ACC112 (cell line): ENCODE measurements around the gene PFKP.
A peak's percentile ranks its signal among the peaks of the same experiment; 100 is the strongest.
"Not testable (repeated sequence)": the region's sequence is repeated elsewhere in the genome, so short reads cannot be mapped to it uniquely, and the experiment has no call there.

Experiments
- H2AFZ ChIP-seq: fragments of 200-600 bp; sonication (generic); one replicate; pipeline ENCODE4 v1.6.0; 2017; ENCODE audit warnings: antibody characterized with exemption, low read length; ENCODE audit not compliant: unreplicated experiment
- H3K27ac ChIP-seq: fragments of 200-600 bp; sonication (generic); 2 replicates; pipeline ENCODE4 v1.5.1; 2014; ENCODE audit warnings: low read depth, mild to moderate bottlenecking, antibody characterized with exemption, low read length, moderate library complexity
- H3K27me3 ChIP-seq: fragments of 200-600 bp; sonication (generic); 2 replicates; pipeline ENCODE4 v1.6.1; 2014; ENCODE audit warnings: mild to moderate bottlenecking, antibody characterized with exemption, low read length, moderate library complexity, mixed read lengths; ENCODE audit not compliant: insufficient read depth
- H3K36me3 ChIP-seq: fragments of 200-600 bp; sonication (generic); 2 replicates; pipeline ENCODE4 v1.6.1; 2016; ENCODE audit warnings: mild to moderate bottlenecking, antibody characterized with exemption, low read length, moderate library complexity, mixed read lengths; ENCODE audit not compliant: insufficient read depth
- H3K4me1 ChIP-seq: fragments of 200-600 bp; sonication (generic); one replicate; pipeline ENCODE4 v1.6.1; 2016; ENCODE audit warnings: low read length, mixed read lengths; ENCODE audit not compliant: insufficient read depth, unreplicated experiment, control insufficient read depth
- H3K4me3 ChIP-seq: fragments of 200-600 bp; sonication (generic); 2 replicates; pipeline ENCODE4 v1.5.1; 2014; ENCODE audit warnings: mild to moderate bottlenecking, low read depth, low read length
- H3K79me2 ChIP-seq: fragments of 200-600 bp; sonication (generic); one replicate; pipeline ENCODE4 v1.6.0; 2016; ENCODE audit warnings: low read length; ENCODE audit not compliant: control insufficient read depth, unreplicated experiment, insufficient read depth

The PFKP gene

GRCh38 chr10:3099291-3100092 lies 32.1 kb downstream of the PFKP start:
- Histone ChIP-seq H3K79me2 (peaks cover 64% of the 10 kb centered on the region), H3K4me3 (no peak overlapping the region), H3K36me3 (peaks cover 41% of the 10 kb centered on the region; the same call in 1 of the 2 replicates), H3K27ac (peak overlapping the region; percentile 99), H2AFZ (no peak overlapping the region), H3K27me3 (no peaks in the 10 kb centered on the region), H3K4me1 (peaks cover 58% of the 10 kb centered on the region)

- no peaks in the 10 kb centered on the region for H3K27me3 ChIP-seq
- H3K79me2 ChIP-seq, result peaks cover 61% of the 10 kb centered on the region
- H2AFZ ChIP-seq, result no peak overlapping the region
- H3K27ac ChIP-seq, result peak overlapping the region; percentile 99
- H3K4me3 ChIP-seq, result no peak overlapping the region
- peaks cover 44% of the 10 kb centered on the region; the same call in 1 of the 2 replicates for H3K36me3 ChIP-seq
- peaks cover 51% of the 10 kb centered on the region for H3K4me1 ChIP-seq
Observed at GRCh38 chr10:3100093-3100792, 32.9 kb downstream of the PFKP start.

- Histone ChIP-seq H3K27ac (peak overlapping the region; percentile 43; the same call in 1 of the 2 replicates), H3K4me3 (no peak overlapping the region), H3K79me2 (peaks cover 61% of the 10 kb centered on the region), H3K27me3 (no peaks in the 10 kb centered on the region), H2AFZ (no peak overlapping the region), H3K36me3 (peaks cover 47% of the 10 kb centered on the region; the same call in 1 of the 2 replicates), H3K4me1 (peaks cover 48% of the 10 kb centered on the region)
Observed at GRCh38 chr10:3100856-3101640, 33.7 kb downstream of the PFKP start.

GRCh38 chr10:3102720-3103427 lies 35.5 kb downstream of the PFKP start:
- Histone ChIP-seq H3K27ac (peak overlapping the region; percentile 91), H2AFZ (no peak overlapping the region), H3K4me1 (peaks cover 37% of the 10 kb centered on the region)

GRCh38 chr10:3103646-3104045 lies 36.3 kb downstream of the PFKP start:
- Histone ChIP-seq H2AFZ (no peak overlapping the region), H3K27ac (peak overlapping the region; percentile 91), H3K4me1 (peaks cover 38% of the 10 kb centered on the region), H3K27me3 (no peaks in the 10 kb centered on the region), H3K36me3 (peaks cover 54% of the 10 kb centered on the region; the same call in 1 of the 2 replicates), H3K79me2 (peaks cover 41% of the 10 kb centered on the region), H3K4me3 (no peak overlapping the region)

More at GRCh38 chr10:3102720-3103427, 35.5 kb downstream of the PFKP start:
- no peaks in the 10 kb centered on the region for H3K27me3 ChIP-seq
- no peak overlapping the region for H3K4me3 ChIP-seq
- peaks cover 47% of the 10 kb centered on the region; the same call in 1 of the 2 replicates for H3K36me3 ChIP-seq
- H3K79me2 ChIP-seq, result peaks cover 44% of the 10 kb centered on the region

- peak overlapping the region; percentile 91 for H3K27ac ChIP-seq
- H3K4me3 ChIP-seq, result no peak overlapping the region
- H2AFZ ChIP-seq, result no peak overlapping the region
Observed at GRCh38 chr10:3104251-3104918, 37.0 kb downstream of the PFKP start.

GRCh38 chr10:3105166-3105565 lies 37.8 kb downstream of the PFKP start:
- peak overlapping the region; percentile 91 for H3K27ac ChIP-seq
- H3K79me2 ChIP-seq, result peaks cover 38% of the 10 kb centered on the region

More at GRCh38 chr10:3104251-3104918, 37.0 kb downstream of the PFKP start:
- Histone ChIP-seq H3K79me2 (peaks cover 42% of the 10 kb centered on the region), H3K4me1 (peaks cover 38% of the 10 kb centered on the region), H3K36me3 (peaks cover 62% of the 10 kb centered on the region; the same call in 1 of the 2 replicates), H3K27me3 (no peaks in the 10 kb centered on the region)

GRCh38 chr10:3105905-3106304 lies 38.6 kb downstream of the PFKP start:
- Histone ChIP-seq H2AFZ (no peak overlapping the region), H3K27me3 (no peaks in the 10 kb centered on the region), H3K79me2 (peaks cover 36% of the 10 kb centered on the region), H3K4me3 (no peak overlapping the region), H3K36me3 (peaks cover 58% of the 10 kb centered on the region), H3K4me1 (peaks cover 31% of the 10 kb centered on the region), H3K27ac (peak overlapping the region; percentile 91)

More at GRCh38 chr10:3105166-3105565, 37.8 kb downstream of the PFKP start:
- Histone ChIP-seq H3K36me3 (peaks cover 60% of the 10 kb centered on the region; the same call in 1 of the 2 replicates), H3K27me3 (no peaks in the 10 kb centered on the region), H2AFZ (no peak overlapping the region), H3K4me3 (no peak overlapping the region), H3K4me1 (peaks cover 31% of the 10 kb centered on the region)

GRCh38 chr10:3106328-3106727 lies 39.0 kb downstream of the PFKP start:
- H2AFZ ChIP-seq, H3K4me3 ChIP-seq, H3K27me3 ChIP-seq: not testable (repeated sequence)
- H3K4me1 ChIP-seq, result peaks cover 31% of the 10 kb centered on the region
- H3K27ac ChIP-seq, result peak overlapping the region; percentile 91
- peaks cover 36% of the 10 kb centered on the region for H3K79me2 ChIP-seq
- peaks cover 58% of the 10 kb centered on the region for H3K36me3 ChIP-seq
